NOMO-1 (cell line): ENCODE data around the gene PCGF5.
A peak's percentile ranks its signal among the peaks of the same experiment; 100 is the strongest.
"Not testable (repeated sequence)": the region's sequence is repeated elsewhere in the genome, so short reads cannot be mapped to it uniquely, and the experiment has no call there.

ENCODE experiments used
- DNase-seq, 2 experiments: peaks; one replicate each; lab custom pipeline; 2025; ENCODE audit not compliant: unreplicated experiment in 2 of 2; lab: John Stamatoyannopoulos, UW

The PCGF5 gene

GRCh38 chr10:91208642-91209041, 11.8 kb upstream of the PCGF5 start:
- DNase-seq: no peak

- DNase-seq: no peak
These were observed 10.4 kb upstream of the PCGF5 start for GRCh38 chr10:91210014-91210413.

GRCh38 chr10:91210435-91210834, 10.0 kb upstream of the PCGF5 start:
- DNase-seq: no peak

- DNase-seq: no peak
These were observed 8.8 kb upstream of the PCGF5 start for GRCh38 chr10:91211675-91212074.

GRCh38 chr10:91214911-91215310, 5.6 kb upstream of the PCGF5 start:
- DNase-seq: peak; percentile 22 to 70

DNA sequence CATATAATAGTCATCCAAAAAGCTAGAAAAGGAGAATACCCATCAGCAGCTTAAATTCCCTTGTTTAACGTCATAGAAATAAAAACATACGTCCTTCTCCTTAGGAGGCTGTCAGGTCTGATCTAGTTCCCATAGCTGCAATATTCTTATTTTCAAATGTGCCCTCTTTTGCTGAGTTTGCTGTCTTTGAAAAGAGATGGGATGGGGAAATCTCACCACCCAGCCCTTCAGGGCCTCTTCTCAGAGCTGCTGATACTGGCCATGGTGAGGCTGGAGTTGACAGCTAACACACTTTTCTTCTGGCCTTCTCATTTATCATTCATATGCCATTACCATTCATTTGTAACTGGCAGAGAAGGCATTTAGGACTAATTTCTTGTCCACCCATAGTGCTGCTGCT, 5.1 kb upstream of the PCGF5 start:
- no peak for DNase-seq

- DNase-seq: no peak
These were observed 881 bp upstream of the PCGF5 start for GRCh38 chr10:91219371-91220193.

DNA sequence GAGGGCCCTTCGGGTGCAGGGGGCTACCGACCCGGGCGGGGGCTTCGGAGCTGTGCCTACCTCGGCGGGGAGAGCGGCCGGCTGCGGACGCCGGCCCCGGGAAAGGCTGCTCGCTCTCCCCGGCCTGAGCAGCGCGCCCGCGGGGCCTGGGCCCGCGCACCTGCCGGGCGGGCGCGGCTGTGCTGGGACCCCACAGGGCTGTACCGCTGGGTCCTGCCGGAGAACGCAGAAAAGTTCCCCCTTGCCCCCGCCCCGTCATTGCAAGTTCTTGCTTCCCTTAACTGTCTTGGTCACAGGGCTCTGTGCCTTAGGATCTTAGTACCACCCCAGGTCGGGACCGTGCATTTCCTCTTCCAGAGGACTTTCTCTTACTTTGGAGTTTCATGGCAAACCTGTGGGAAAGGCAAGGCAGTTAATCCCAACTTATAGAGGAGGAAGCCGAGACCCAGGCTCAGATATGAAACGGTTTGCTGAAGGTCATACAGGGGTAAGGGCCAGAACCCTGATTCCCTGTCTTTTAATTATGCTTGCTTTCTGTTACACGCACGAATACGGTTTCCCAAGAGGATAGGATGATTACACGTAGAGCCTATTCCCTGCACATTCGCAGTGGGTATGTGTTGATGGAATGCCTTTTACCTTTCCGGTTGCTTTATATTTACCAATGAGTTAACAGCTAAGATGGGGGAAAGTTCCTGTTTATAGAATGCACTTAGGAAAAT, 652 bp downstream of the PCGF5 start:
- DNase-seq: peak; percentile 28 to 42

DNA sequence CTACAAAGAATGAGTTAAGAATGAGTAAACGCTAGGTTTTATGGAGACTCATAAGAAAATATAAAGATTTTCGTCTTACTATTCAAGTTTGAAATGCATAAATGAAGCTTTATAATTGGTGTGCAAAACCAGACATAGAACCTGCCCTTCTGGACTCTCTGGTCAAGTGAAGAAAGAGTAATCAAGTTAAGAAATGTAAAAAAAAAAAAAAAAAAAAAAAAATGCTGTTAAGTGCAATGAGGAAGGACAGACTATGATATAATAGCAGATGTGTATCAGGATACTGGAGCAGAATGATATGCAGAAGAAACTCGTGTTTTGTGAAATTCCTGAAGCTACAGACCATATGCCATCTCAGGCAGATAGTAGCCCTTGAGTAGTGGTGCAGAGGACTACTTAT, 5.6 kb downstream of the PCGF5 start:
- no peak for DNase-seq

DNA sequence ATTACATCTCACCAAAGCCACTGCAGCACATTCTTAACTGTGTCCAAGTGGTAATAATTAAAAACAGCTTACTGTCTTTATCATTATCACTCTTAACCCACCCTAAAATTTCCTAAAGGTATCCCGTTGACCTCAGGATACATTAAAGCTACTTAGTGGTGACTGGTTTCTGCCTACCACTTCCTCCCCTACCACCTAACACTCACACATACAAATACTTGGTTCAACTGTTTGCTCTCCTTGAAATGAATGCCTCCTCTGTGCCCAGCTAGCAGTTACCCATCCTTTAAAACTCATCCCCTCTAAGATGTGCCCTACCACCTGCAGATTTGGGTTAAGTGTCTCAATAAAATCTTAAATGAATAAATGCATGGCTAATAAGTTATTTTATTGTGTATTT, 7.1 kb downstream of the PCGF5 start:
- no peak for DNase-seq

DNA sequence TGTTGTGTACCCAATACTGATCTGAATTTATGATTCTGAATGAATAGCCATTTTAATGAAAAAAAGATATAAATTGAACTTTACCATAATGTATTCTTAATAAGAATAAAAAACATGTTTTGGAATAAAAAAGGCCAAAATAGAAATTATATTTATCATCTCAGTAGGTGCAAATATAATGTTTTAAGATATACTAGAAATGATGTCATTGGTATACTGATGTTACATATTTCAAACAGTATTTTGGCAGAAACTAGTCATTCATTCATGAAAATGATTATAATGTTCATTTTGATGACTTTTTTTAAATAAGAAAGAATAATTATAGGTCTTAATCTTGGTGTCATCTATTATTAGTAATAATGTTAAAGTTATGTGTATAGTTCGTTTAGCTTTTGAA, 9.2 kb downstream of the PCGF5 start:
- DNase-seq: no peak

DNA sequence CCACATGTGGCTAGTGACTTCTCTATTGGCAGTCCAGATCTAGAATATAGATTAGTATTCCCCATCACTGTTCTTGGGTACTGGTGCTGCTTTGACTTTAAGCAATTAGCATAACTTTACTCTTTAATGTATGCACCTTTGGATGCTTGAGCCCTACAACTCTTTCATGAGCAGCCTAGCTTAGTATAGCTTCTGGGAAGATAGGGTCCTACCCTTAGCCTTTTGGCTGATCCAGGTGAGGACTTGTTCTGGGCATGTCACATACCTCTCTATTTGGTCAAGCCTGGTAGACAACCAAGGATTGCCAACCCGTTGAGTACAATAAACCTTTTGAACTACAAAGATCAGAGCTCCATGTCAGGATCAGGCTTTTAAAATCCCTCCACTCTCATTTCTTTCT, 17.7 kb downstream of the PCGF5 start:
- no peak for DNase-seq

- DNase-seq: no peak
These were observed 19.3 kb downstream of the PCGF5 start for GRCh38 chr10:91239789-91240188.

DNA sequence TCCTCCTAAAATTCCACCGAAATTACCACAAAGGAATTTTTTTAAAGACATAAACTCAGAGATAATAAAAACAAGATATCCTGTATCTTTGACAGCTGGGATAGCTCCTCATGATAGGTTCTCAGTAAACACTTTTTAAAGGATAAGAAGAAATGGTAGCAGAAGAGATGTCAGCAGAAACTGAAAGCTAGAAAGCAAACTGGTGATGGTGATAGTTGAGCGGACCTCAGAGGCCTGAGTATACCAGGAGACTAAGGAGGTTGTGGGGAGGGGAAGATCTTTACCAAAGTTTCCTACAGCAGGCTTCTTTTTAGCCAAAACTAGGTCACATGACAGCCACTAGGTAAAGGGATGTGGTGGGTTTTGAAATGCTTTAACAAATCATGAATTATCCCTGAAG, 22.5 kb downstream of the PCGF5 start:
- no peak for DNase-seq

- no peak for DNase-seq
These were observed 27.1 kb downstream of the PCGF5 start for GRCh38 chr10:91247360-91248111.

DNA sequence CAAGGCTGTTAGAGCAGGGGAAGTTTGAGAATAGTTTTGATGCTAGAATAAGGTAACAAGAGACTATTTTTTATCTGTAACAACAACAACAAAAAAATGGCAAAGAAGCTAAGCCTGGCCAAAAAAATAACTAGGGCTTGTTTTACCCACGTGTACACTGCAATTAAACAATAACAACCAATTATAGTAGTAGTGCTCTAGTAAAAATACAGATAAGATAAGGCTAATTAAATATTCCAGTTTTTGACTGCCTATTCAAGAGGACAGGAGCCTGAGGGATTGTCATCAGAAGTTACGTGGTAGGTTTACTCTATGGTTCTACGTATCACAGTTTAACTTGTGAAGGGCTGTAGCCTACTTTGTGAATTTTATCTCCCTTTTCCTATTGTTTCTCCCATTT, 29.2 kb downstream of the PCGF5 start:
- no peak for DNase-seq

DNA sequence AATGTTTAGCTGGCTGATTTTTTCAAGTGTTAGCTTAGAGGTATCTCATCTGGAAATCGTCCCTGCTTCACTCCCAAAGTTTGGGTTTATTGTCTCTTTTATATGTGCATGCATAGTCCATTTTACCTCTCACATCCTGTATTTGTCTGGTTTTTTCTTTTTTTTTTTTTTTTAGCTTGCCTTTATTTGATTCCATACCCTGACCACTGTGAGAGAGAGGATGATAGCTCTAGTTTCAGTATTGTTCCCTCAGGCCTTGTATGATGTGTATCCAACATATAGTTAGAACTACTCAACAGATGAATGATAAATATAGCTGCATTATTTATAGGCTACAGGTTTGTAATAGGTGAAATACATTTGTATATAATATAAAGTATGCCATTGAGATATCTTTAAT, 29.9 kb downstream of the PCGF5 start:
- DNase-seq: no peak

GRCh38 chr10:91251430-91252056, 31.1 kb downstream of the PCGF5 start:
- DNase-seq: peak; percentile 10 to 55

DNA sequence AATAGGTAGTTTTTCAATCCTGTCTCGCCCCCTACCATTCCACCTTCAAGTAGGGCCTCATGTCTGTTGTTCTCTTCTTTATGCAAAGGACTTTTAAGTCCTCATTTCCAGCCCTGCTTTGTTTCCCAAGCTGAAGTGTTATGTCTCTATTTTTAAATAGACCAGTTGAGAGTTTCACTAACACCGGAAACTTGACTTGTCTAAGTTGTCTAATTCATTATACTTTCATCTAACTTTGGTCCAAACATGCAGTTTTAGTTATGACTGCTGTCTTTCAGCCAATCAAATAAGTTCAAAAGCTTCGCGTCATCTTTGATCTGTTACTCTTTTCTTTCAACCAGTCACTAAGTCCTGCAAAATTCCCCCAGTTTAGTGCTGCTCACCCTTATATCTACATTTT, 32.8 kb downstream of the PCGF5 start:
- DNase-seq: no peak

DNA sequence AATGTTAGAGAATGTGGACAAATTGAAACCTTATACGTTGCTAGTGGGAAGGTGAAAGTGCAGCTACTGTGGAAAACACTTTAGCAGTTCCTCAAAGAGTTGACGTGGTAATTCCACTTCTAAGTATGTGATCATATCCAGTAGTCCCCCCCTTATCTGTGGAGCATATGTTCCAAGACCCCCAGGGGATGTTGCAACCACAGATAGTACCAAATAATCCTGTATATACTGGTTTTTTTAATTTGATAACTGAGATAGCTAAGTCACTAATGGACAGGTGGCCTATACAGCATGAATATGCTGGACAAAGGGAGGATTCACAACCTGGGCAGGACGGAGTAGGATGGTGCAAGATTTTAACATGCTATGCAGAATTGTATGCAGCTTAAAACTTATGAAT, 36.8 kb downstream of the PCGF5 start:
- no peak for DNase-seq

DNA sequence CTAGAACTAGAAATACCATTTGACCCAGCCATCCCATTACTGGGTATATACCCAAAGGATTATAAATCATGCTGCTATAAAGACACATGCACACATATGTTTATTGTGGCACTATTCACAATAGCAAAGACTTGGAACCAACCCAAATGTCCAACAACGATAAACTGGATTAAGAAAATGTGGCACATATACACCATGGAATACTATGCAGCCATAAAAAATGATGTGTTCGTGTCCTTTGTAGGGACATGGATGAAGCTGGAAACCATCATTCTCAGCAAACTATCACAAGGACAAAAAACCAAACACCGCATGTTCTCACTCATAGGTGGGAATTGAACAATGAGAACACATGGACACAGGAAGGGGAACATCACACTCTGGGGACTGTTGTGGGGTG, 40.0 kb downstream of the PCGF5 start:
- not testable (repeated sequence) for DNase-seq
